ENCODE data around the gene PAPOLG. TPM values are rescaled to one million over a fixed set of nuclear protein-coding genes. Genes with fewer than 3 reads are reported as not detected.

The PAPOLG gene
- total RNA-seq = 27.5 and 37.2 TPM in 2 replicates
- 36.6 TPM for total RNA-seq (2013)
- polyA plus RNA-seq = 9.4 and 11.2 TPM in 2 replicates
- 22.8 and 33.2 TPM in 2 replicates for polyA minus RNA-seq

GRCh38 chr2:60756097-60757087 lies at the start of gene PAPOLG:
Gene PAPOLG, plus strand, starts transcription at chr2:60756268. Its CDS starts 211 bp downstream, at chr2:60756479.
- CTCF ChIA-PET = interaction anchor here (0.6 to 1.6 kb wide), 3 partner anchors 49 to 828 kb away, joined by 3 to 5 read pairs (median 4); no protein-coding TSS in a partner anchor
- Histone ChIP-seq H4K20me1 (ENCODE audit: control insufficient read depth, insufficient read depth, low read length, poor library complexity, severe bottlenecking) (peaks cover 13% of the 10 kb centered on the region), H3K79me2 (ENCODE audit: control insufficient read depth, insufficient read depth, low read length) (peaks cover 57% of the 10 kb centered on the region), H3K4me3 (ENCODE audit: control extremely low read depth in 1 of 5, extremely low read depth in 1 of 5, insufficient read depth in 1 of 5, low read depth in 2 of 5, low read length in 4 of 5) (peak within 1 kb of the TSS; percentile 77 to 100 (median 87)), H3K4me2 (replicated peaks; ENCODE audit: low read depth, low read length, poor library complexity, severe bottlenecking) (peak within 1 kb of the TSS; percentile 88), H3K9ac (ENCODE audit: low read length) (peak within 1 kb of the TSS; percentile 98), H3K36me3 (replicated peaks in 1 of 2; ENCODE audit: control extremely low read depth in 1 of 2, control insufficient read depth in 1 of 2, extremely low read depth in 1 of 2, insufficient read depth in 2 of 2, low read length in 1 of 2) (peaks cover 1 to 21% of the 10 kb centered on the region in 2 experiments), H3K4me1 (ENCODE audit: control insufficient read depth in 2 of 2, insufficient read depth in 2 of 2, low read length in 2 of 2) (peaks cover 13 to 15% of the 10 kb centered on the region in 2 donors), H3K27me3 (replicated peaks in 1 of 4; ENCODE audit: control extremely low read depth in 1 of 4, control insufficient read depth in 3 of 4, insufficient read depth in 4 of 4, low read length in 3 of 4) (no peaks in the 10 kb centered on the region), H2AFZ (ENCODE audit: insufficient read depth, low read depth, low read length, poor library complexity, severe bottlenecking) (peak within 1 kb of the TSS; percentile 100), H3K9me3 (ENCODE audit: control extremely low read depth in 1 of 3, control insufficient read depth in 2 of 3, insufficient read depth in 1 of 3, low read length in 2 of 3) (no peaks in the 10 kb centered on the region), H3K27ac (ENCODE audit: low read length in 2 of 2) (peak within 1 kb of the TSS; percentile 85 to 87)
- H3K4me1 Mint-ChIP-seq = peaks cover 29% of the 10 kb centered on the region
- H3K27me3 Mint-ChIP-seq = no peaks in the 10 kb centered on the region
- peak; percentile 100 for ATAC-seq (ENCODE audit: low read depth)
- H3K4me3 Mint-ChIP-seq = peak within 1 kb of the TSS; percentile 97
- H3K27ac Mint-ChIP-seq = peak within 1 kb of the TSS; percentile 96
- POLR2A ChIA-PET = interaction anchor here (0.6 to 1.8 kb wide), 7 partner anchors 11 to 1380 kb away, joined by 3 to 12 read pairs (median 6); partner anchors contain the start of gene REL
- TF ChIP-seq CTCF (IDR thresholded peaks at IDR 0.05) (no peak), EZH2 (IDR thresholded peaks at IDR 0.05; ENCODE audit: borderline replicate concordance, insufficient read depth, low read depth, low read length, poor library complexity, severe bottlenecking) (no peak)
- WGBS (ENCODE audit: insufficient coverage) = under 1% methylated on average over 51 of the region's 58 CpGs
- intact Hi-C loops (cut with micrococcal nuclease) = loop anchor here (1.0 to 10.0 kb wide), 7 partner anchors 36 to 1128 kb away; partner anchors contain the start of genes CCT4, FAM161A and SANBR
- peak; percentile 96 for DNase-seq
- H3K9me3 Mint-ChIP-seq (ENCODE audit: insufficient read depth) = no peaks in the 10 kb centered on the region

Measured in B cell (primary cell).